ENCODE data around the gene PRKAG2.

PRKAG2 gene

DNA sequence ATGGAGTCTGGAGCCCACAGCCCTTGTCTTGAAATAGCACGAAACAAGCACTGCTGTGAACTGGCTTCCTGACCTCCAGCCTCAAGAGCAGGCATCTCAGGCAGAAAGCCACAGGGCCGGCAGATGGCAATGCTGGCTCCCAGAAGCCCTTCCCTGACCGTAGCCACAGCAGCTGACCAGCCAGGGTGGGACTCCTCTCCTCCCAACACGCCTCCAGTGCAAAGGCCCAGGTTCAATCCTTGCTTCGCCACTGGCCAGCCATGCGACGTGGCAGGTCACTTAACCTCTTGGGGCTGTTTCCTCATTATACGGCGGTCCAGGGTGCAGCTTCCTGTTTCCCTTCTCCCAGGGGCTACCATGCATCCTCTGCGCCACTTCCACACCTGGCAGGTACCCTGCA is 12.8 kb downstream of the PRKAG2 start:
- DNase-seq = no peak

DNA sequence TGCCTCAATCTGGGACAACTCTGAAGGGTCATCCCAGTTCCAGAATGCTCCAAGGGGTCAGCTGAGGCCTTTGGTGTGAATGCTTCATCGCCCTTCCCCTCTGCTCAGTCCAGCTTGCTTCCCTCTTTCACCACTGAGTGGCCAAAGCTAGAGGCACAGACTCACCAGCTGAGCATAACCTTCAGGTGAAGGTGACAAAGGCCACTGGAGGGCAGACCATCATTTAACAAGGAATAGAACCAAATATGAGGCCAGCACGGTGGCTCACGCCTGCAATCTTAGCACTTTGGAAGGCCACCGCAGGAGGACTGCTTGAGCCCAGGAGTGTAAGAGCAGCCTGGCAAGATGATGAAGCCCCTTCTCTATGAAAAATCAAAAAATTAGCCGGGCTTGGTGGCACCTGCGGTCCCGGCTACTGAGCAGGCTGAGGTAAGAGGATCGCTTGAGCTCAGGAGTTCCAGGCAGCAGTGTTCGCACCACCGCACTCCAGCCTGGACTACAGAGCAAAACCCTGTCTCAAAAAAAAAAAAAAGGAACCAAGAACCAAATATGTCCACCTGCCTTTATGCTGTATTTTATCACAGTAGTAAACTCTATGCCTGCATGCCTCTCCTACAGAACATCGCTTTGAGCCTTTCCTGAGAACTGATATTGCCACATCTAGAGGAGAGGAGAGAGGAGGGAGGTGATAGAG is 13.4 kb downstream of the PRKAG2 start:
- peak; percentile 17 for DNase-seq

DNA sequence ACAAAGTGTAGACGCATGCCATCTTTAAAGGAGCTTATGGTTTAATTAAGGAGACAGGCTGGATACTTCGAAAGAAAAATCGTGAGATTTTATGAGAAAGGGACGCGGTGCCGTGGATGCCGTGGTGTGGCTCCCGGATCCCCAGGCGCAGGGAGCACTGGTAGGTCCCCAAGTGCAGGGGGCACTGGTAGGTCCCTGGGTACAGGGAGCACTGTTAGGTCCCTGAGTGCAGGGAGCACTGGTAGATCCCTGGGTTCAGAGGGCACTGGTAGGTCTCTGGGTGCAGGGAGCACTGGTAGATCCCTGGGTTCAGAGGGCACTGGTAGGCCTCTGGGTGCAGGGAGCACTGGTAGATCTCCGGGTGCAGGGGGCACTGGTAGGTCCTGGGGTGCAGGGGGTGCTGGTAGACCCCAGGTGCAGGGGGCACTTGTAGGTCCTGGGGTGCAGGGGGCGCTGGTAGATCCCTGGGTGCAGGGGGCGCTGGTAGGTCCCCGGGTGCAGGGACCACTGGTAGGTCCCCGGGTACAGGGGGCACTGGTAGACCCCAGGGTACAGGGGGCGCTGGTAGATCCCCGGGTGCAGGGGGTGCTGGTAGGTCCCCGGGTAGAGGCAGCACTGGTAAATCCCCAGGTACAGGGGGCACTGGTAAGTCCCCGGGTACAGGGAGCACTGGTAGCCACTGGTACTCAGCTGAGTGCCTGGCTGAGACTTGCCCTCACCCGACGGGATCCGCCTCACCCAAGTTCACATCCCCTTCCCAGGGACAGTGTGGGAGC is 14.1 kb downstream of the PRKAG2 start:
- DNase-seq = no peak

DNA sequence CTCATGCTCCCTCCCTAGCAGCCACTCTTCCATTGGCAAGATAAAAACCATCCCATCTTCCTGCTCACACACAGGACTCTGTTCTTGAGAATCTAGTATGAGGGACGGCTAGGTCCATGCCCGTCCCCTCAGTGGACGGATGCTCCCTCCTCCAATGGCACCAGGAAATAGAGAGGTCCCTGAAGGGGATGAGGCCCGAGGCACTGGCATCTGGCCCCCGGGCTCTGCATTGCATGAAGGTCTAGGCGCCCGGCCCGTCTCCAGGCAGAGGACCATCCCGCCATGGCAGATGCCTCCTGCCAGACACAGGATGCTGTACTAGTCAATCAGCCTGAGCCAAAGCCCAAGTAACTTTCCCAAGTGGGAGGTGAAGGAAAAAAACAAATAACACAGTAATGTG is 15.0 kb downstream of the PRKAG2 start:
- no peak for DNase-seq

DNA sequence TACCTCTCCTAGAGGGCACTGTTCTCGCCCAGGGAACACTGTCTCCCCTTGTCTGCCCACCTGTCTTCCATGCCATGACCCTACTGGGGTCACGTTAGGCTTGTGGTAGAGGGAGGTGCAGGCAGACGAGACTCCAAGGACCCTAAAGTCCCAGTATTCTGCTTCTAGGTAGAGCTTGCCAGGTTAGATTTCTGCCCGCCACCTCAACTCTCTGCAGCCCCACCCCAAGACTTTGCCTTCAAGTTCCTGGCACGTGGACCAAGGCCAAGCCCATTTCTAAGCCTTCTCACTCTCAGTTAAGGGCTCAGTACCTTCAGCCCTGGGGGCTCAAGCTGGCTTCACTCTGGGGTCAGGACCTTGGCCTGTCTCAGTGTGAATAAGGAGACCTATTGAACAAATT is 16.1 kb downstream of the PRKAG2 start:
- no peak for DNase-seq

DNA sequence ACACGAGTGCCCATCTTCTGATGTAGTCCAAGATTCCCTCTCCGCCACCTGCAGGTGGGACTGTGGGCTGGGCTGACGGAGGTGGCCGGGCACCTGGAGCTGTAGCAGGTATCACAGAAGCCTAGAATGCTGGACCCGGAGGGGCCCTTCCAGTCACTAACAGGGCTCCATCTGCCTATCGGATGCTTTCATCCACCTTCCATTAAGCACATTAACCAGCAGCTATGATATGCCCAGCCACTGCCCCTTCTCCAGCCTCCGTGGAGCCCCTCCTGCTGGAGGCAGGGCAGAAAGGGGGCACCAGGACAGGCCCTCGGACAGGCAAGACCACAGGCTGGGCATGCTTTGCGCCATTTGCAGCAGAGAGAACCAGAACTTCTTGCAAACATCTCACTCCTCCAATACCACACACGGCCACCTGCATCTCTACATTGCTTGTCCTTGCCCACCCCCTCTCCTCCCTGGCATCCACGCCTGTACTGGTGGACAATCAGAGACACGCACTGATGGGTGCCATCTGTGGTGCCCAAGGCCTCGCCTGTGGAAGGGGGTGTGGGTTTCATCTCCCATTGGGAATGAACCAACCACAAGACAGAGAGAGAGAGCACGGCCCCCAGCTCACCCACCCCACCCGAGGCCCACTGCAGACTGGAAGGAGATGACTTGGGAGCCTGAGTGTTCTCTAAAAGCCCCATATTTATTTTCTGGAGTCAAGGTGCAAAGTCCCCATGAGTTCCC is 16.8 kb downstream of the PRKAG2 start:
- no peak for DNase-seq

DNA sequence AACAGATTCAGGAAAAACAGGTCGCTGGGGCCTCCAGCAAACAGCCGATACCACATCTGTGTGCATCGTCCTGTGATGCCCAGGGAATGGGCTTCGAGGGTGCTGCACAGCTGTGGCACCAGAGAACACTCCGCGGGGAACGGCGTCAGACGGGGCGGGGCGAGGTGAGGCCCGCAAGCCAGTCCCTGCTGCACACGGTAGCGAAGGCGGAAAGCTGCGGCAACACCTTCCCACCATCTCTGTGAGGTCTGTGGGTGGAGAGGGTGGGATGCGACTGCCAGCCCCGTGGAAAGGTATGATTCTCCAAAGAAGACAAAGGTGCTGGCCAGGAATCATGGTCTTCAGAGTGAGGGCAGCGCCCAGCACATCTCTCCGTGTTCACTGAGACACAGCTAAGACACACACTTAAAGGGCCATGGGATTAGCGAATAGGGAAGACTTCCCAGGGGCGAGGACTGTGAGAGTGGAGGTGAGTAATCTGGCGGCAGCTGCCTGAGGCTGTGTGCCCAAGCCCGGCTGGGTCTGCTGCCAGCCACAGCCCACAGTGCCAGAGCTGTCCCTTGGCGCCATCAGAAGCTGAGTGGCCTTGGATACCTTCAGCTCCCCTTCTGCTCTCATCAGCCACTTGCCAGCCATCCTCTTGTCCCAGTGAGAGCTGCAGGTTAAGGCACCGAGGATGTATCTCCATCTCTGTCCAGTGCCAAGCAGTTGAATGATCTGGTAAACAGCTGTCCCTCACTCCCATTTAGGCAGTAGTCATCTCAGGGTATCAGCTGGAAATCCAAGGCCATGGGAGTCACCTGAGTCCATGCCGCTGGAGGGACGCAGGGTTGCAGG is 17.6 kb downstream of the PRKAG2 start:
- DNase-seq = no peak

DNA sequence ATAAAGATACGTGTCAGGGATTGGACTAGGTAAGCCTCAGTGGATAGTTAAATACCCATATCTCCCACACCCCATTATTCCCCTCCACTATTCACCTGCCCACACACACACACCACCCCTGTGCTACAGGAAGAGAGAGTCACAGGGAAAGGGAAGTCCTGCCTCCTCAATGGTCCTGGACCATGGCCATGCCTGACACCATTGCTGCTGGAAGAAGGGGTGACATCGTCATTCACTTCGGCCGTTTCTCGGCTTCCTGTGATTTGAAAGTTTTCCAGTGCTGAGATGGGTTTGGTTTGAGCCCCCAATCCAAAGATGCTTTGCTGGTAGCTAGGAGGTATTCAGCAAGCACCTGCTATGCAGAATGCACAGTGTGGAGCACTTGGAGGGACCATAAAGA is 18.5 kb downstream of the PRKAG2 start:
- no peak for DNase-seq

DNA sequence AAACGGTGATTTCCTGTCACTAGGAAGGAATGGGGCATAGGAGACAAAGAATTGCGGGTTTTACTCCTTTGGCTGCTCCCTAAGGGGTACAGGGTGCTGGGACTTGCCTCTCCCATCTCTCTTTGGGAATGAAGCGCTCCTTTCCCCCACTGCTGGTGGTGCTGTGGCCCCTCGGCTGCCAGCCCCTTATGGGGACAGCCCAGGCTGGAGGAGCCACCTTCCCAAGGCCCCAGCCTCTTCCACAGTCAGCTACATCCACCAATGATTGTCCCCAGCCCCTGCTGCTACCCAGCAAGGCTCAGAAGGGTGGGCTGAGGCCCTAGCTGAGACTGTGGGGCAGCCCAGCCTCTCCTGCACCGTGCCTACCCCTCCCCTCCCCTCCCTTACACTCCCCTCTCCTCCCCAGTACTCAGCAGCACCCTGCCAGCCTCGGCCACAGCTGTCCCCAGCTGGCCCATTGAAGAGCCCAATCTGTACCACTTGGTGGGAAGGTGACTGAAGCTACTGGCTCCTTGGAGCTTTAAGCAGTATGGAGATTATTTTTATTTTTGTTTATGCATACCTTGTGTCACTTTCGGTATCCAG is 19.0 kb downstream of the PRKAG2 start:
- no peak for DNase-seq

DNA sequence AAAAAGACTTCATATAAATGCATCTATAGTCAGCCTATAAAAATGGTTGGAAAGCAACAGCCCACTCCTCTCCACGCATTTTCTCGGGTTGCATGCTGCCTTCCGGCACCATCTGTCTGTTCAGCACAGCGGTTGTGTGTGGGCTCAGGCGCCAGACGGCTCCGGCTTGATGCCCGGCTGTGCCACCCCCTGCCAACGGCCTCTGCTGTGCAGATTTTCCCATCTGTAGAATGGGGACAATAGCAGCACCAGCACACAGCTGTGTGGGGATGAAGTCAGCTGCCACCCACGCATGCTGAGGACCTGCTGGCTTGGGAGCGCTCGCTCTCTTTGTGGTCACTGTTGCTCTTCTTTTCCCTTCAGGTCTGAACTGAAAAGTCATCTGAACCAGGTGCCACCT is 19.5 kb downstream of the PRKAG2 start:
- DNase-seq = no peak

DNA sequence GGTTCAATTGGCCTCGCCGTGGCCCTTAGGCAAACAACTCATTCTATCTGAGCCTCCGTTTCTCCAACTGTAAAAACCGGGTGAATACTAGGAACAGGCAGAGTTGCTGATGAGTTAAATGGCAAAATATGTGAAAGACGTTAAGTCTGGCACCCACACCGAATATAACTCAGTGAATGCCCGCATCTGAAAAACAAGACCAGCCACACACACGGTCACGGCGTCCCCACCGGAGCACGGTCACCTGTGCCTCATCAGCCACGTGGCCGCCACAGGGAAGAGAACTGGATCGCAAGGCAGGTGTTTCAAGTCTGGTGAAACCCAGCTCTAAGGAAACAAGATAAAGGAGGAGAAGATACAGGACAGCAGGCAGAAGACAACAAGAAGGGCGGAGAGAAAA is 20.4 kb downstream of the PRKAG2 start:
- no peak for DNase-seq

DNA sequence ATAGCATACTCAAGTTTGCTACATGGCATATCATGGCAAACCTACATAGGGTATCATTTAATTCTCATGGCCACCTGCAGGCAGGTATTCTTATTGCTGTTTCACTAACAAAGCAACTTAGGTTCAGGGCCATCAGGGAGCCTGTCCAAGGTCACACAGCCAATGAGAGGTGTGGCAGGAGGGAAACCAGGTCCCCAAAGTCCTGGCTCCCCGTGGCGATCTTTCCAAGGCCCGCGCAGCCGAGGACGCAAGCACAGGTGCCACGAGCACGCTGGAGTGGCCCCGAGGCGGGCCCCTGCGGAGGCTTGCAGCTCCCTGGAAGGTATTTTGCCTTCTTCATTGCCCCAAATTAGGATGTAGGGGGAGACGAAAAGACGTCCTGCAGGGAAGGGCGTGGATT is 20.8 kb downstream of the PRKAG2 start:
- no peak for DNase-seq

DNA sequence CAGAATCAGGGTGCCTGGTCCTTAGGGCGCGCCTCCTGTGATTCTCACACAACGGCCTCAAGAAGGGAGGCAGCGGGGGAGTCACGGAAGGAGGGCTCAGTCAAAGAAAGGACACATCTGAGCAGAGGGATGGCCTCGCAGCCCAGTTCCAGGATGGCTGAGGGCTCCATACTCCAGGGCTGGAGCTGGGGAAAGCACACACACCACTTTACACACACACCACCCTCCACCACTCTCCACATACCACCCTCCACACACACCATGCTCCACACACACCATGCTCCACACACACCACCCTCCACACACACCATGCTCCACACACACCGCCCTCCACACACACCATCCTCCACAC is 22.2 kb downstream of the PRKAG2 start:
- DNase-seq = no peak

DNA sequence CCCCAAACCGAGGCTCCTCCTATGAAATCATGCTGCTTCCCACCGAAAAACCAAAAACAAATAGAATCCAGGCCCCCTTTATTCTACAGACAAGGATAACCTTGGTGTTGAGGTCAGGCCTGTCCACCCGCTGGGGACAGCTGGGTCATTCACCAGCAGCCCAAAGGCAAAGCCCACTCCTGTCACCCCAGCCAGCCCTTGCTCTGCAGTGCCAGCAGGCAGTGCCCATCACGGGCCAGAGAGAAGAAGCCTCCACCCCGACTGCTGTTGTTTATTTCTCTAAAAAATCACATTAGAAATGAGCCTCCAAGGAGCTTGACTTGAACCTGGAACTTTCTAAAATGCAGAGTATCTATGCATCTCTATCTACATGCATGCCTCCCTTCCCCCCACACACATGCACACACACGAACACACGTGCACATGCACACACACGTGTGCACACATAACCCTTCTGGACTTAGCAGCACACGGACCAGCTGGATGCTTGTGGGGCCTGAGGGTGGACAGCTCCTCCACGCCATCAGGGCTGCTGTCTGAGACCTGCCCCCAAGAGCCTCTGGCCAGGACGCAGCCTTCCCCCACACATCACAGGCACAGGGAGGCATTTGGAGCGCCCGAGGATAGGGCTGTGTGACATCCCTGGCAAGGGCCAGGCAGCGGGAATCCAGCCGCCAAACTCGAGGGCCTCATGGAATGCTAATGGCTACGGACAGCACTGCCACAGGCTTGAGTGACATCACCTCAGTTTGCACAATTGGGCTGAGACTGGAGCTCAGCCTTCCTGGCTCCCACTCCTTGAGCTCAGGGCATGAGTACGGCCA is 22.8 kb downstream of the PRKAG2 start:
- no peak for DNase-seq

DNA sequence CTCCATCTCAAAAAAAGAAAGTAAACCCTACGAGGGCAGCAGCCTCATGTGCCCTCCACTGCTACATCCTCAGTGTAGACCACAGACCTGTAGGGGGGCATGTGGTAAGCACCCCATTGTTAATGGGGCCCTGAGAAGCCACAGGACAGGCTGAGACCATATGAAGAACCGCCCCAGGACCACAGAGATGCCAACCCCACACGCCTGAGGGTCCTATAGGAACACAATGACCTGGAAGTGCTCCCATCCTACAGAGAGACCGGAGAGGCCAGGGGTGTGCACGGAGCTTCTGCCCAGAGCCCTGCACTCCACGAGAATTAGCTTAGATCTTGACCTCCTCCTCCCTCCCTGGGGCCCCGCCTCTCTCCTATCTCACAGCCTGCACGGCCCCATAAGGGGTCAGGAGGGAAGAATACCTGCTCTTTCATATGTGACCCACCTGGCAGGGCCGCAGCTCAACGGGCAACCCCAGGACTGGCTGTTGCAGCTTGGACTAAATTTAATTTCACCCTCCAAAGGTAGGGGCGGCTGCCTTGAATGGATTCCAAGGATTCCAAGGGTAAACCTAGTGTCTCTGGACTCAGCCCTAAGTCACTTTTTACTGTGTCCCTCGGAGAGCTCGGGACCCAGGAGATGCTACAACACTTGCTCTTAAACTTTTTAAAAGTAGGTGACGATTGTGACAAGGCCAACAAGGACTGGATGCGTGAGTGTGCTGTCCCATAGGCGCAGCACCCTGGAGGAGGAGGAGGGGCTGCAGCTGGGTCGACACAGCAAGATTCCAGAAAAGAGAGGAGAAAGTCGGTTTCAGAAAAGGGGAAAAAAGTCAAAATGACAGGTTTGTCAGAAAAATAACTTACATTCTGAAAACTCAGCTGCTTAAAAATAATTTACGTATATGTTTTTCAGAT is 24.2 kb downstream of the PRKAG2 start:
- no peak for DNase-seq

DNA sequence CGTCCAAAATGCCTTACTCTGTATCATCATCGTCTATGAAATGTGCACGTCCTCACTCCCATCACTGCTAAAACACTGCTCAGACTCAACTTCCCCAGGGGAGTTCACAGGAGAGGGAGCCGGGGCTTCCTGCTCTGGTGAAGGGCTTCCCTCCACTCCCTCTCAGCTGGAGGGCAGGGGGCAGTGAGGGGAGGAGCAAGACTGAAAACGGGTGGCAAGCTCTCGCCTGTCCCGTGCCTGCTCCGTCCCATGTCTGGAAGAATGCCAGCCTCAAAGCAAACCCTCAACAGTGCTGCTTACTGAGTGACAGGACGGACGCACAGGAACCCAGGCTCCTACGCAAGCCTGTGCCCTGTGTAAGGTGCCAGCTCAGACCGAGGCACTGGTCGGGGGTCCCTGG is 25.1 kb downstream of the PRKAG2 start:
- DNase-seq = no peak

DNA sequence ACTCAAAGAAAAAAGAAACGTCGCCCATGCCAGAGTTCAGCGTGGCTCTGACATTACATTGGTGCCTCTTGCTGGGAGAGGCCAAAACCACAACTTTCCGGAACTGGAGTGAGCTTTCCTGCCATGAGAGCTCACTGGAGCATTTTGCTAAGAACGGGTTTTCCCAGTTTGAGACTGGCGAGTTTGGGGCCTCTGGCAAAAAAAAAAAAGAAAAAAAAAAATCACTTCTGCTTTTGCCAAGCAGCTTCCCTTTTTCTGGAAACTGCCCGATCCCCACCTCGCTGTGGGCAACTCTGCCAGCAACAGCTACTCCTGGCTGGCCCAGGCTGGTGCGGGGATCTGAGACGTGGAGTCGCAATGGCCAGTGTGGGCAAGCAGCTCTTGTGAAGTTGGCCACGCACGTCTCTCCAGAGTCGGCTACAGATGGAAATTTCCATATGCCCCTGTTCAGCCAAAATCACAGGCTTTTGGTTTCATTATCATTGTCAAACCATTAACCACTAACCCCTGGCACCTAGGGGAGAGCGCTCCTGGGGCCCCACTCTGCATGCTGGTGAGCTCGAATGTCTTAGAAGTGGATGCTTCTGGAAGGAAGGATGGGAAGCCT is 25.7 kb downstream of the PRKAG2 start:
- peak; percentile 25 for DNase-seq

DNA sequence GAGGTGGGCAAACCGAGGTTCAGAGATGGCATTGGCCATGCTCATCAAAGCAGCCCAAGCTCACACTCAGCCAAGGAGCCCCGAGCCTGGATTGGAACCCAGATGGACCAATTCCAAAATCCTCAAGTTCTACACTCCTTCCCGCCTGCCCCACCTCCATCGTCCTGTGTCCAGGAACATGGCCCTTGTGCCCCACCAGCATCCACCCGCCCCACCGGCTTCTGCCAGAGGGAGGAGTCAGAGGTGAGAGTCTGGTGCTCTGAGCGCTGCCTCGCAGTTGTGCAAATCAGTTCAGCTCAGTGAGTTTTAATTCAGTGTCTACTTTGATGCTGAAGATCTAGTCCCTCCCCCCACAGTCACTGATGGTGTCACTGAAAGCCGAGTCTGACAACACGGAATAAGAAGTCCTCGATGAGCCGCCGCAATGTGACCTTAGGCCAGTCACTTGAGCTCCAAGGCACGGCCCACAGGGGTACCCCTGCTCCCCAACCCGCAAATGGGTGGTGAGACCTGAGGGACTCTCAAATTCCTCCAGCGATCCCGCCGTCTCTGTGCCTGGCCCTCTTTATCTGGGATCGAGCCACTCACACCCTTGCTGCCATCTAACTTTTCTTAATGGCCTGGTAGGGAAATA is 26.3 kb downstream of the PRKAG2 start:
- no peak for DNase-seq

DNA sequence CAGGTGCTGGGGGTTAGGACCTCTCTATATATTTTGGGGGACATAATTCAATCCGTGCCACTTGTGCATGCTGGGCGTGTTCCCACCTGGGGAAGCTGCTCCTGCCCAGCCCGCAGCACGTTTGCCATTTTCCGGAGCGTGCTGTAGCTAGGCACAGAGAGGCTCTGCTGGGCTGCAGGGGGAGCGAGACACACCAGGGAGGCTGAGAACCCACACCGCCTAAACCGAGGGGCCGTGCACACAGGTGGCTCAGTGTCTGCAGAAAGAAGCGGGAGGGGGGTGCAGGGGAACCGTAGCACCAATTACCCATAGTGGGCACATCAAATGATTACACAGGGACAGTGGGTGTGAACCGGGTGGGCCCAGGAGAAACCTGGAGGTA is 27.0 kb downstream of the PRKAG2 start:
- no peak for DNase-seq
